HEK293 (cell line): ENCODE results near the gene SERPINA6.

Experiments
- CTCF ChIA-PET: fragments of 350-600 bp; formaldehyde crosslinking; extraction: SDS; loops from one replicate; lab custom pipeline; 2021; ENCODE audit warnings: antibody characterized with exemption; lab: Yijun Ruan, JAX
- POLR2A ChIA-PET: fragments of 300-600 bp; formaldehyde crosslinking; extraction: SDS; loops from one replicate; lab custom pipeline; 2020; ENCODE audit warnings: antibody characterized with exemption, inconsistent platforms; lab: Yijun Ruan, JAX
- H3K27ac ChIP-seq: fragments of 200-500 bp; sonication (Bioruptor generic); 2 replicates; pipeline ENCODE4 v1.5.1; 2014; ENCODE audit warnings: low read depth, low read length, control low read depth, inconsistent platforms; ENCODE audit errors: extremely low read depth
- H3K36me3 ChIP-seq, 2 experiments: fragments of 200-500 bp in 1 of 2; sonication (Bioruptor generic) in 1 of 2; 1 replicate in 1 of 2; 2 replicates in 1 of 2; pipeline ENCODE4 v1.5.1; 2014 to 2017; ENCODE audit warnings: inconsistent platforms in 2 of 2, low read length in 2 of 2; ENCODE audit not compliant: control insufficient read depth in 2 of 2, insufficient read depth in 1 of 2
- H3K4me1 ChIP-seq: fragments of 200-500 bp; sonication (Bioruptor generic); 2 replicates; pipeline ENCODE4 v1.5.1; 2014; ENCODE audit warnings: mild to moderate bottlenecking, low read length, inconsistent platforms; ENCODE audit not compliant: control insufficient read depth, insufficient read depth
- H3K4me3 ChIP-seq: 2 replicates; pipeline ENCODE4 v1.5.1; 2011; ENCODE audit warnings: low read depth, mild to moderate bottlenecking, control low read depth, low read length, moderate library complexity
- H3K9me3 ChIP-seq: fragments of 200-500 bp; sonication (Bioruptor generic); 2 replicates; pipeline ENCODE4 v1.5.1; 2014; ENCODE audit warnings: low read depth, low read length, inconsistent platforms; ENCODE audit not compliant: control insufficient read depth, insufficient read depth
- FEZF1 ChIP-seq: fragments of 450-650 bp; formaldehyde crosslinking; IDR thresholded peaks from 2 replicates; pipeline ENCODE4 v1.5.1; 2016; ENCODE audit warnings: missing biosample characterization, missing genetic modification characterization
- GLIS1 ChIP-seq: fragments of 450-650 bp; formaldehyde crosslinking; IDR thresholded peaks from 2 replicates; pipeline ENCODE4 v1.5.1; 2016; ENCODE audit warnings: missing biosample characterization, missing genetic modification characterization
- KLF1 ChIP-seq: fragments of 450-650 bp; formaldehyde crosslinking; IDR thresholded peaks from 2 replicates; pipeline ENCODE4 v1.5.1; 2016; ENCODE audit warnings: missing biosample characterization, missing genetic modification characterization
- KLF9 ChIP-seq: fragments of 450-650 bp; formaldehyde crosslinking; IDR thresholded peaks from 2 replicates; pipeline ENCODE4 v1.5.1; 2016; ENCODE audit warnings: missing biosample characterization, missing genetic modification characterization, low read depth
- PATZ1 ChIP-seq: fragments of 450-650 bp; formaldehyde crosslinking; IDR thresholded peaks from 2 replicates; pipeline ENCODE4 v1.5.1; 2016; ENCODE audit warnings: missing biosample characterization, missing genetic modification characterization
- PRDM10 ChIP-seq: fragments of 450-650 bp; formaldehyde crosslinking; IDR thresholded peaks from 2 replicates; pipeline ENCODE4 v1.5.1; 2016; ENCODE audit warnings: missing biosample characterization, missing genetic modification characterization
- ZBTB48 ChIP-seq: fragments of 450-650 bp; formaldehyde crosslinking; IDR thresholded peaks from 2 replicates; pipeline ENCODE4 v1.5.1; 2016; ENCODE audit warnings: missing biosample characterization, missing genetic modification characterization
- ZBTB8A ChIP-seq: fragments of 450-650 bp; formaldehyde crosslinking; IDR thresholded peaks from 2 replicates; pipeline ENCODE4 v1.5.1; 2016; ENCODE audit warnings: missing biosample characterization, missing genetic modification characterization
- ZFP69B ChIP-seq: fragments of 450-650 bp; formaldehyde crosslinking; IDR thresholded peaks from 2 replicates; pipeline ENCODE4 v1.5.1; 2016; ENCODE audit warnings: missing biosample characterization, missing genetic modification characterization
- ZIC2 ChIP-seq: fragments of 450-650 bp; formaldehyde crosslinking; IDR thresholded peaks from 2 replicates; pipeline ENCODE4 v1.5.1; 2016; ENCODE audit warnings: missing biosample characterization, missing genetic modification characterization
- ZNF19 ChIP-seq: fragments of 450-650 bp; formaldehyde crosslinking; IDR thresholded peaks from 2 replicates; pipeline ENCODE4; 2016; ENCODE audit warnings: missing biosample characterization, missing genetic modification characterization, low read depth
- ZNF202 ChIP-seq: fragments of 450-650 bp; formaldehyde crosslinking; IDR thresholded peaks from 2 replicates; pipeline ENCODE4 v1.5.1; 2016; ENCODE audit warnings: missing biosample characterization, missing genetic modification characterization, borderline replicate concordance
- ZNF214 ChIP-seq: fragments of 450-650 bp; formaldehyde crosslinking; IDR thresholded peaks from 2 replicates; pipeline ENCODE4 v1.5.1; 2017; ENCODE audit warnings: missing biosample characterization, mild to moderate bottlenecking, missing genetic modification characterization, borderline replicate concordance
- ZNF335 ChIP-seq: fragments of 450-650 bp; formaldehyde crosslinking; conservative IDR thresholded peaks from 2 replicates; pipeline ENCODE4 v1.5.1; 2016; ENCODE audit warnings: missing biosample characterization, missing genetic modification characterization
- ZNF366 ChIP-seq: fragments of 450-650 bp; formaldehyde crosslinking; conservative IDR thresholded peaks from 2 replicates; pipeline ENCODE4 v1.5.1; 2016; ENCODE audit warnings: missing biosample characterization, missing genetic modification characterization
- ZNF398 ChIP-seq: fragments of 450-650 bp; formaldehyde crosslinking; IDR thresholded peaks from 2 replicates; pipeline ENCODE4 v1.5.1; 2017; ENCODE audit warnings: missing biosample characterization, missing genetic modification characterization
- ZNF514 ChIP-seq: fragments of 450-650 bp; formaldehyde crosslinking; IDR thresholded peaks from 2 replicates; pipeline ENCODE4 v1.5.1; 2016; ENCODE audit warnings: missing biosample characterization, missing genetic modification characterization
- ZNF529 ChIP-seq: fragments of 450-650 bp; formaldehyde crosslinking; IDR thresholded peaks from 2 replicates; pipeline ENCODE4 v1.5.1; 2017; ENCODE audit warnings: missing genetic modification characterization, missing biosample characterization; ENCODE audit not compliant: insufficient replicate concordance
- ZNF600 ChIP-seq: fragments of 450-650 bp; formaldehyde crosslinking; IDR thresholded peaks from 2 replicates; pipeline ENCODE4 v1.5.1; 2016; ENCODE audit warnings: missing biosample characterization, missing genetic modification characterization
- ZNF692 ChIP-seq: fragments of 450-650 bp; formaldehyde crosslinking; IDR thresholded peaks from 2 replicates; pipeline ENCODE4 v1.5.1; 2016; ENCODE audit warnings: missing biosample characterization, missing genetic modification characterization
- ZNF704 ChIP-seq: fragments of 450-650 bp; formaldehyde crosslinking; IDR thresholded peaks from 2 replicates; pipeline ENCODE4 v1.5.1; 2016; ENCODE audit warnings: missing biosample characterization, missing genetic modification characterization
- ZSCAN5A ChIP-seq: fragments of 450-650 bp; formaldehyde crosslinking; IDR thresholded peaks from 2 replicates; pipeline ENCODE4 v1.5.1; 2016; ENCODE audit warnings: missing biosample characterization, missing genetic modification characterization

The SERPINA6 gene

GRCh38 chr14:94343238-94344005 lies 20.3 kb upstream of the SERPINA6 start (continued):
- TF ChIP-seq ZNF514 (no peak), ZNF335 (tag by site-specific recombination) (no peak), ZBTB48 (tag by site-specific recombination) (no peak), ZNF202 (tag by site-specific recombination) (no peak), ZSCAN5A (tag by site-specific recombination) (no peak), ZBTB8A (tag by site-specific recombination) (no peak), ZNF692 (tag by site-specific recombination) (no peak)

- POLR2A ChIA-PET, result no interaction called here
- H3K36me3 ChIP-seq, result no peaks in the 10 kb centered on the region
- H3K27ac ChIP-seq, result no peak overlapping the region
- no peaks in the 10 kb centered on the region; the same call in 1 of the 2 replicates for H3K4me1 ChIP-seq
- CTCF ChIA-PET, result interaction anchor here (0.5 to 0.6 kb wide), 4 partner anchors 30 to 1391 kb away, joined by 3 to 4 read pairs (median 3); no protein-coding TSS in a partner anchor
- H3K4me3 ChIP-seq, result no peak overlapping the region
- H3K9me3 ChIP-seq, result no peaks in the 10 kb centered on the region
- TF ChIP-seq PATZ1 (tag by site-specific recombination) (peak; percentile 18; the same call in 1 of the 2 replicates), GLIS1 (tag by site-specific recombination) (peak; percentile 45), ZNF529 (tag by site-specific recombination) (no peak), ZNF214 (tag by site-specific recombination) (no peak), FEZF1 (tag by site-specific recombination) (peak; percentile 83), ZNF19 (tag by site-specific recombination) (no peak), ZNF398 (tag by site-specific recombination) (peak; percentile 24), PRDM10 (tag by site-specific recombination) (peak; percentile 71; the same call in 1 of the 2 replicates), KLF9 (tag by site-specific recombination) (peak; percentile 43; the same call in 1 of the 2 replicates), ZFP69B (peak; percentile 66; the same call in 1 of the 2 replicates), ZIC2 (tag by site-specific recombination) (no peak), KLF1 (tag by site-specific recombination) (peak; percentile 70), ZNF366 (peak; percentile 80), ZNF600 (peak; percentile 41; the same call in 1 of the 2 replicates), ZNF704 (tag by site-specific recombination) (no peak)
Observed at GRCh38 chr14:94342334-94342934, 19.3 kb upstream of the SERPINA6 start.
